ENCODE data around the gene FBXW10B.
"Not testable (repeated sequence)": the region's sequence is repeated elsewhere in the genome, so short reads cannot be mapped to it uniquely, and the experiment has no call there.

Gene FBXW10B

DNA sequence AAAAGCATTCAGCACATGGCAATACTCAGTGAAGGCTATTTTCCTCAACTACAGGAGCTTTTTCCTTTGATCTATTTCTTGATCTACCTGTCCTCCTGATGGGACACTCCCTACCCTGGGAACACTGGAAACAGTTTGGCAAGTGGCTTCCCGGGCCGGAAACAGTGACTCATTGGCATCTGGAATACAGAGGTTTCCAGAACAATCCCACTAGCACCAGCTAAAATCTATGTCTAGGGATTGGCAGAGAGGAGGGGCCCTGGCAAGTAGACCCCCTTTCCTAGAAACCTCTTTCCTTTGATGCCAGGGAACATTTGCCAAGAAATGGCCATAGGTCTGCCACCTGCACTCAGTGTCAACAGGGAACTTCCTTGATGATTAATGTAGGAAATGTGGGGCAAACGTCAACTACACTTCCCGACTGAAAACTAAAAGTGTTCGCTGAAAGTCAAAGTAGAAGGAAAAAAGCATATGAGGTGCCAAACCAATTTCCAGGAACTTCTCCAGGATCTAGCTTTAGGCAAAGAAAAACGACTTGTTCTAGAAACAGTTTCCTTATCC is 30.4 kb upstream of the FBXW10B start:
- DNase-seq (ENCODE audit: low read depth in 2 of 2), result peak; percentile 40 to 59
- no peak for TF ChIP-seq CTCF (IDR thresholded peaks at IDR 0.05; ENCODE audit: low read depth, low read length)
- H3K4me3 ChIP-seq (replicated peaks in 1 of 2; ENCODE audit: low read depth in 2 of 2, low read length in 2 of 2), result peak overlapping the region in 1 of 2 donors; percentile 98

DNA sequence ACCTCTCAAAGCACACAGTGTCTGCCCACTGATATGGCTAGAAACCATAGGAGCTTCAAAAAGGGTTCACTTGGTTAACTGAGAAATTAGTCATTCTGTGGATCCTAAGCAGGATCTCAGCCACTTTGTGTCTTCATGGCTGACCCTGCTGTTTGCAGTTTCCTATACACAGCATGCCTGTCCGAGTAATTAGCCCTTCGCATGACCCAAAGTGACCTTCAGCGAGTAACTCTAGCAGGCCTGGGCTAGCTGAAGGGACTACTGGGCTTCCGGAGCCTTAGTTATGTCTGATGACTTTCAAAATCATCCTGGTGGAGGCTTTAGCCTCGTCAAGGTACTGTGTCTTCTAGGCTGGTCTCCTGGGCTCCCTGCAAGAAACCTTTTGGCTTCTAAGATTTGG is 28.9 kb upstream of the FBXW10B start:
- no peak for TF ChIP-seq CTCF (IDR thresholded peaks at IDR 0.05; ENCODE audit: low read depth, low read length)
- peak overlapping the region in 1 of 2 donors; percentile 98 for H3K4me3 ChIP-seq (replicated peaks in 1 of 2; ENCODE audit: low read depth in 2 of 2, low read length in 2 of 2)
- no peak for DNase-seq (ENCODE audit: low read depth in 2 of 2)

GRCh38 chr17:15645942-15646312 is 26.4 kb upstream of the FBXW10B start:
- peak; percentile 65 to 71 for DNase-seq (ENCODE audit: low read depth in 2 of 2)
- not testable (repeated sequence) for H3K4me3 ChIP-seq (replicated peaks in 1 of 2; ENCODE audit: low read depth in 2 of 2, low read length in 2 of 2)

GRCh38 chr17:15645099-15645941 is 25.8 kb upstream of the FBXW10B start:
- not testable (repeated sequence) for H3K4me3 ChIP-seq (replicated peaks in 1 of 2; ENCODE audit: low read depth in 2 of 2, low read length in 2 of 2)
- DNase-seq (ENCODE audit: low read depth in 2 of 2), result peak; percentile 32 to 76

GRCh38 chr17:15642505-15643251 is 23.2 kb upstream of the FBXW10B start:
- H3K4me3 ChIP-seq (replicated peaks in 1 of 2; ENCODE audit: low read depth in 2 of 2, low read length in 2 of 2), result not testable (repeated sequence)

GRCh38 chr17:15642014-15642413 is 22.5 kb upstream of the FBXW10B start:
- DNase-seq (ENCODE audit: low read depth in 2 of 2), result not testable (repeated sequence)

More at GRCh38 chr17:15642505-15643251, 23.2 kb upstream of the FBXW10B start:
- DNase-seq (ENCODE audit: low read depth in 2 of 2), result not testable (repeated sequence)

DNA sequence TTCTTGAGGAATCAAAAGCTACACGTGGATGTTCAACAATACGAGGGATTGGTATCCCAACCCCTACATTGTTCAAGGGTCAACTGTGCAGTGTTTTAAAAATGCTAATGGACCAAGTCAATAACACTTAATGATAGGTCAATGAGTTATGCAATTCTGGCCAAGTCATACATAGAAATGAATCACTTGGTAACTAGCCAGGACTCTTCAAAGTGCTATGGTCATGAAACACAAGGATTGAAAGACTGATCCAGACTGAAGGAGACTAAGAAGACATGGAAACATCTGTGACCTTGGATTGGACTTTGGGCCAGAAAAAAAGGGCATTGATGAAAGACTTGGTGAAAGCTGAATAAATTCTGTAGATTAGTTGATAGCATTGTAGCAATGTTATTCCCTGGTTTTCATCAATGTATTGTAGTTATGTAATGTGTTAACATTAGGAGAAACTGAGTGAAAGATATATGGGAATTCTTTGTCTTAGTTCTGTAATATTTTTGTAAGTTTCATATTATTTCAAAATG is 11.5 kb upstream of the FBXW10B start:
- peak in 1 of 2 donors; percentile 58 for DNase-seq (ENCODE audit: low read depth in 2 of 2)

More at GRCh38 chr17:15642014-15642413, 22.5 kb upstream of the FBXW10B start:
- not testable (repeated sequence) for H3K4me3 ChIP-seq (replicated peaks in 1 of 2; ENCODE audit: low read depth in 2 of 2, low read length in 2 of 2)

DNA sequence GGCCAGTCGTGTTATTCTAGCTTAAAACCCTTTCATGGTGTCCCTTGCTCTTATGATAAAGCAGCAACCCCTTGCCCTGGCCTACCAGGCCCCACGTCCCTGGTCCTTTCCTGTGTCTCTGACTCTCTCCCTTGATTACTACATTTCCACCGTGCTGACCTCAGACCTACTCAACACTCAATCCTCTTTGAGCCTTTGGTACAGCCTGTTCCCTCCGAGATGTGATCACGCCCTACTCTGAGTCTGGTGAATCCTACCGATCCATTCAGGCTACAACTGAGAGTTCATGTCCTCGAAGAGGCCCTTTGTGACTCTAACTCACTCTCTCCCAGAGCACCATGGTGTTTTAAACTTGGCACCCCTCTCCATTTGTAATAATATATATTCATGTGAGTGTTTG is 10.5 kb upstream of the FBXW10B start:
- peak in 1 of 2 donors; percentile 74 for DNase-seq (ENCODE audit: low read depth in 2 of 2)
- H3K4me3 ChIP-seq (replicated peaks in 1 of 2; ENCODE audit: low read depth in 2 of 2, low read length in 2 of 2), result not testable (repeated sequence)

More for the DNA sequence above, 11.5 kb upstream of the FBXW10B start:
- not testable (repeated sequence) for H3K4me3 ChIP-seq (replicated peaks in 1 of 2; ENCODE audit: low read depth in 2 of 2, low read length in 2 of 2)

DNA sequence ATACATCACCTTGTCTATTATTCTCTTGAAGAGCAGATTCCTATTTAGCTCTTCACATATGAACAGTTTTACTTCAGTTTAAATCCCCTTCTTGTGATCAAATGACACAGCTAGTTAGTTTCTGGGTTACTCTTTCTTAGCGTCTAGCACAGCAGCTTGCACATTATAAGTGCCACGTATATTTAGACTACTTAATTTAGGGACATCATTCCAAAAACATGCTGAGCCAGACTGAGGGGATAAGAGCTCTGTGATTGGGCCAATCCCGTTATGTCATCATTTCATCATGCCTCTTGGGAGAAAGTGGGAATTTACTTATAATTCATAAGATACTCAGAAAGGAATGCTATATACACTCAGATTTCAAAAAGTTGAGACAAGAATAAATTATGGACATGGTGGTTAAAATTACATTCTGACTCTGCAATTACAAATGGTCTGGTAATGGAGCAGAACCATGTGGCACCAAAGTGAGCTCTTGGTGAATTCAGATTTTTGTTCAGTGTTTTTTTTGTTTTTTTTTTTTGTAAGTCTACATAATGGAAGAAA is 4.2 kb upstream of the FBXW10B start:
- DNase-seq (ENCODE audit: low read depth in 2 of 2), result peak in 1 of 2 donors; percentile 39
- H3K4me3 ChIP-seq (replicated peaks in 1 of 2; ENCODE audit: low read depth in 2 of 2, low read length in 2 of 2), result not testable (repeated sequence)

GRCh38 chr17:15623255-15623654 is 3.8 kb upstream of the FBXW10B start:
- not testable (repeated sequence) for DNase-seq (ENCODE audit: low read depth in 2 of 2); H3K4me3 ChIP-seq (replicated peaks in 1 of 2; ENCODE audit: low read depth in 2 of 2, low read length in 2 of 2)

DNA sequence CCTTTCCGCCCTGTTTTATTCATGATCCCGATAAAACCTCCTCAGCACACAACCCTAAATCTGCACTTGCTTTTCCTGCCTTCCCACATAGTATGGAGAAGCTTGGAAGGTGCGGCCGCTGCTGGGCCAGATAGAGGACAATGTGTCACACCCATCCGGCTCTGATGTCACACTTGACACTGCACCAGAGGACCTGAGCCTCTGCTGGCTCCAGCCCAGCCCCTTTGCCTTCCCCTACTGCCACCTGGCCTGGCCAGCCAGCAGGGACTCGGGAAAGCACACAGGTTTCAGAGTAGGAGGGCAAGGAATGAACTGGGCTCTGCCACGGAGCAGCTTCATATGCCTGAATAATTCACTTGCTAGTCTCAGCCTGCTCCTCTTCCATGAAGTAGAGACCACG is 2.6 kb upstream of the FBXW10B start:
- not testable (repeated sequence) for H3K4me3 ChIP-seq (replicated peaks in 1 of 2; ENCODE audit: low read depth in 2 of 2, low read length in 2 of 2); DNase-seq (ENCODE audit: low read depth in 2 of 2)

DNA sequence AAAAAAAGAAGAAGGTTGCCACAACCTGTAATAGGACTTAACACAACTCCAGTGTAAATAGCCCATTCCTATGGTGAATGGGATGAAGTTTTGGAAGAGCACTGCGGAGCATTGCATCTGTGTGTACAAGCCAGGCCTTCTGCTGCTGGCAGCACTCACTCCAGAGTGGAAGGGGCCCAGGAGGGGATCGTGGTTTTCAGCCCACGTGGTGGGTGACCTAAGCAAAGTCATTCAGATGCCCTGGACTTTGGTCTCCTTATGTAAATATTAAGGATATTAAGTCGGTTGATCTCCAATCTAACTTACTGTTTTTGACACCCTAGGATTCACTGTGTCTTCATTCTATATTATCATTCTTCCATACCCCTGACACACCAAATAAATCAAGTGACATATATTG is 2.7 kb downstream of the FBXW10B start:
- not testable (repeated sequence) for H3K4me3 ChIP-seq (replicated peaks in 1 of 2; ENCODE audit: low read depth in 2 of 2, low read length in 2 of 2); DNase-seq (ENCODE audit: low read depth in 2 of 2)

GRCh38 chr17:15615850-15616249 is 3.7 kb downstream of the FBXW10B start:
- DNase-seq (ENCODE audit: low read depth in 2 of 2); H3K4me3 ChIP-seq (replicated peaks in 1 of 2; ENCODE audit: low read depth in 2 of 2, low read length in 2 of 2): not testable (repeated sequence)

DNA sequence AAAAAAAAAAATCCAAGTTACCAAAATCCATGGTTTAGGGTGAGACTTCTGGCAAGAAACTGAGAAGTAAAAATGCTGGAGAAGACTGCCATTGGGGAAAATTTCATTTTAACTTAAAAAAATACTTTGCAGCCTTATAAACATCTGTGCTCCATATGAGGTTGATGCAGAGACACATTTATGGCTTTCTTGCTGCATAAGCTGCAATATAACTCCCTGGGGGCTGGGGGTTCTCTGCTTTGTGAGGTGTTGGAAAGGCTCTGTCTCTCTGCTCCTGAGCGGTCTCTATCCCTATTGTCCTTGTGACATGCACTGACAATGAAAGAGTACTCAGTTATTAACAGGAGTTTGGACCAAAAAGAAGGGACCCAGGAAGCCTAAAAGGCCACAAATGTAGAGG is 6.4 kb downstream of the FBXW10B start:
- H3K4me3 ChIP-seq (replicated peaks in 1 of 2; ENCODE audit: low read depth in 2 of 2, low read length in 2 of 2); DNase-seq (ENCODE audit: low read depth in 2 of 2): not testable (repeated sequence)

DNA sequence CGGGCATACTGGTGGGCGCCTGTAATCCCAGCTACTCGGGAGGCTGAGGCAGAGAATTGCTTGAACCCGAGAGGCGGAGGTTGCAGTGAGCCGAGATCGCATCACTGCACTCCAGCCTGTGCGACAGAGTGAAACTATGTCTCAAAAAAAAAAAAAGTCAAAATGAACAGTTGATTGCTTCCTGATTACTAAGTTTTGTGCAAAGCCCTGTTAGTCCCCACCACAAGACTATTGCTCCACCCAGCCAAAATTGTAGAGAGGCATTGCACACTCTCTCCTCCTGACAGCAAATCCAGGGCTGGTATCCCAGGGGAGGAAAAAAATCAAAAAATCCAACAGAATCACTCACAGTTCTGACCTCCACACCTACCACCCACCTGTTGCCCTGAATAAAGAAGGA is 26.5 kb downstream of the FBXW10B start:
- not testable (repeated sequence) for H3K4me3 ChIP-seq (replicated peaks in 1 of 2; ENCODE audit: low read depth in 2 of 2, low read length in 2 of 2); DNase-seq (ENCODE audit: low read depth in 2 of 2)

All from cardiac fibroblast (primary cell).